ENCODE results near the gene CLUH.

DNA sequence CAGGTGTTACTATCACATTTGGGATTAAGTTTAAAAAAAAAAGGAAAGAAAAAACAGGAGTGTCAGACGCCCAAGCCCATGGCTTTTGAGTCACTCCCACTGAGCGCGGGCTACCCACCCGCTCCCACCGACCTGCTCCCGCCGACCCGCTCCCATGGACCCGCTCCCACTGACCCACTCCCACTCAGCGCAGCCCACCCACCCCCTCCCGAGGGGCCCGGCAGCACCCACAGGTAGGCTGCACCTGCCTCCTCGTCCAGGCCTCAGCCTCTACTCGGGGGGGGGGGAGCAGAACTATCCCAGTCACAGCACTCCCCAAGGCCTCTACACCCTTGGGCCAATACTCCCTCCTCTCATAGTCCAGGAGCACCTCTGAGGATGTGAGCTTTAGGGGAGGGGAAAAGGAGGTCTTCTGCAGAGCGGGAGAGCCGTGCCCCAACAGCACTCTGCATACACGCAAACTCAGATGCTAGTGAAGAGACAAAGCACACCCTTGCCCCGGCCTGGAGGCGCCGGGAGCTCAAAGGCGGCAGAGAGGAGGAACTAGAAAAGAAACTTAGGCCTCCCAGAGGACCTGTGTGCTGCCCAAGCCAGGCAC is 2.9 kb downstream of the CLUH start:
- TF ChIP-seq, protein P1, sequence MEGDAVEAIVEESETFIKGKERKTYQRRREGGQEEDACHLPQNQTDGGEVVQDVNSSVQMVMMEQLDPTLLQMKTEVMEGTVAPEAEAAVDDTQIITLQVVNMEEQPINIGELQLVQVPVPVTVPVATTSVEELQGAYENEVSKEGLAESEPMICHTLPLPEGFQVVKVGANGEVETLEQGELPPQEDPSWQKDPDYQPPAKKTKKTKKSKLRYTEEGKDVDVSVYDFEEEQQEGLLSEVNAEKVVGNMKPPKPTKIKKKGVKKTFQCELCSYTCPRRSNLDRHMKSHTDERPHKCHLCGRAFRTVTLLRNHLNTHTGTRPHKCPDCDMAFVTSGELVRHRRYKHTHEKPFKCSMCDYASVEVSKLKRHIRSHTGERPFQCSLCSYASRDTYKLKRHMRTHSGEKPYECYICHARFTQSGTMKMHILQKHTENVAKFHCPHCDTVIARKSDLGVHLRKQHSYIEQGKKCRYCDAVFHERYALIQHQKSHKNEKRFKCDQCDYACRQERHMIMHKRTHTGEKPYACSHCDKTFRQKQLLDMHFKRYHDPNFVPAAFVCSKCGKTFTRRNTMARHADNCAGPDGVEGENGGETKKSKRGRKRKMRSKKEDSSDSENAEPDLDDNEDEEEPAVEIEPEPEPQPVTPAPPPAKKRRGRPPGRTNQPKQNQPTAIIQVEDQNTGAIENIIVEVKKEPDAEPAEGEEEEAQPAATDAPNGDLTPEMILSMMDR (IDR thresholded peaks at IDR 0.05) = no peak
- TF ChIP-seq ZFX (IDR thresholded peaks at IDR 0.05; ENCODE audit: borderline replicate concordance) = no peak

Measured in 22Rv1 (cell line).